HFFc6 (cell line): ENCODE data around the gene TENM4. TPM values are rescaled to one million over a fixed set of nuclear protein-coding genes. Genes with fewer than 3 reads are reported as not detected.

ENCODE experiments used
- DNase-seq: peaks from one replicate; pipeline ENCODE4 v3.0.0-alpha.2; 2018
- H3K27ac Mint-ChIP-seq: 2 replicates; pipeline ENCODE4 v1.8.0; 2020; ENCODE audit warnings: mild to moderate bottlenecking, mixed read lengths
- H3K27me3 Mint-ChIP-seq: 2 replicates; pipeline ENCODE4 v1.8.0; 2021; ENCODE audit warnings: mild to moderate bottlenecking, moderate library complexity, mixed read lengths; ENCODE audit not compliant: insufficient read depth
- H3K36me3 Mint-ChIP-seq: 2 replicates; pipeline ENCODE4 v1.8.0; 2021; ENCODE audit warnings: low read depth, mixed read lengths
- H3K4me1 Mint-ChIP-seq: 2 replicates; pipeline ENCODE4 v1.8.0; 2020; ENCODE audit warnings: low read depth, mixed read lengths
- H3K4me3 Mint-ChIP-seq: 2 replicates; pipeline ENCODE4 v1.8.0; 2020; ENCODE audit warnings: mild to moderate bottlenecking, moderate library complexity, mixed read lengths
- H3K9me3 Mint-ChIP-seq: 2 replicates; pipeline ENCODE4 v1.8.0; 2020; ENCODE audit warnings: mild to moderate bottlenecking, mixed read lengths
- total RNA-seq, 6 experiments: library from RNA; stranded (reverse); fragmentation: NEBNext Ultra II Directional; extraction: Animal tissue kit (Norgen Biotek cat#: 25700); gene quantifications; 2 replicates in 1 of 6; 3 replicates in 5 of 6; pipeline ENCODE4 v1.2.3, GENCODE V29; 2021
- TF ChIP-seq, protein P1 (sequence below): fragments of 200-600 bp; sonication (generic); IDR thresholded peaks from 2 replicates; pipeline ENCODE4 v1.5.0; 2021; ENCODE audit warnings: antibody characterized with exemption, mild to moderate bottlenecking

TENM4 gene
- total RNA-seq, 6 experiments from 2014 or later = 20.9 to 45.5 (median 26.5) TPM

GRCh38 chr11:79201677-79202347 lies 239.0 kb downstream of the TENM4 start:
- Mint-ChIP-seq H3K27me3 (no peaks in the 10 kb centered on the region; the same call in none of the 2 replicates), H3K9me3 (peaks cover 7% of the 10 kb centered on the region; the same call in 1 of the 2 replicates), H3K4me3 (no peak overlapping the region), H3K36me3 (peaks cover 10% of the 10 kb centered on the region), H3K4me1 (peaks cover 30% of the 10 kb centered on the region), H3K27ac (no peak overlapping the region; the same call in 1 of the 2 replicates)
- TF ChIP-seq, protein P1, sequence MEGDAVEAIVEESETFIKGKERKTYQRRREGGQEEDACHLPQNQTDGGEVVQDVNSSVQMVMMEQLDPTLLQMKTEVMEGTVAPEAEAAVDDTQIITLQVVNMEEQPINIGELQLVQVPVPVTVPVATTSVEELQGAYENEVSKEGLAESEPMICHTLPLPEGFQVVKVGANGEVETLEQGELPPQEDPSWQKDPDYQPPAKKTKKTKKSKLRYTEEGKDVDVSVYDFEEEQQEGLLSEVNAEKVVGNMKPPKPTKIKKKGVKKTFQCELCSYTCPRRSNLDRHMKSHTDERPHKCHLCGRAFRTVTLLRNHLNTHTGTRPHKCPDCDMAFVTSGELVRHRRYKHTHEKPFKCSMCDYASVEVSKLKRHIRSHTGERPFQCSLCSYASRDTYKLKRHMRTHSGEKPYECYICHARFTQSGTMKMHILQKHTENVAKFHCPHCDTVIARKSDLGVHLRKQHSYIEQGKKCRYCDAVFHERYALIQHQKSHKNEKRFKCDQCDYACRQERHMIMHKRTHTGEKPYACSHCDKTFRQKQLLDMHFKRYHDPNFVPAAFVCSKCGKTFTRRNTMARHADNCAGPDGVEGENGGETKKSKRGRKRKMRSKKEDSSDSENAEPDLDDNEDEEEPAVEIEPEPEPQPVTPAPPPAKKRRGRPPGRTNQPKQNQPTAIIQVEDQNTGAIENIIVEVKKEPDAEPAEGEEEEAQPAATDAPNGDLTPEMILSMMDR = no peak
- DNase-seq = no peak

DNA sequence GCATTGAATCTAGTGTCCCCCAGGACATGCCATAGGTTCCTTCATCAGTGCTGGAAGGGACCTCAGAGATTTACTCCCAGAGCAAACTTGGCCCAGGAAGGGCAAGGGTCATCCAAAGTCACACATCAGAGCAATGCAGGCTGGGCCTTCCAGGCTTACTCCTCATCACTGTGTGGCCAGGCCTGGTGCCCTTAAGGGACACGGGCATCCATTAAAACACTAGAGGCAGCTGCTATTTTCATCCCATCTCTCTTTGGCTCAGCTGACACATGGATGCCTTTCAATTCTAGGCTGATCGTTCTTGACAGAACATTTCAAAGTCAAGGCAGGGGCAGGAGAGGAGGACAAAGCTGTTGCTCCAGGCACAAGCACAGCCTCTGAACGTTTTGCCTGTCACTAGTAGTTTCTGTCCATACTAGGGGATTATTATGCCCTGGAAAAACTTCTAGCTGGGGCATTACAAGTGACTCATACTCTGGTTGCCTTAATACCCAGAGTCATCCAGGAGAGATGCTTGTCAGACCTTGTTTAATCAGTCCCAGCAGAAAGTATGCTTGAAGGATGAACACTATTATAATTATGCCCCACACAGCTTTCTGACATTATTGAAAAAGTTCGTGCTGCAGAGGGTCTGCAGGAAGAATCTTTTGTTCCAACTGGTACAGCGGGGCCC lies 240.3 kb downstream of the TENM4 start:
- no peak overlapping the region for H3K4me3 Mint-ChIP-seq
- H3K36me3 Mint-ChIP-seq = peaks cover 16% of the 10 kb centered on the region
- H3K27ac Mint-ChIP-seq = no peak overlapping the region
- TF ChIP-seq, protein P1 = no peak
- H3K27me3 Mint-ChIP-seq = no peaks in the 10 kb centered on the region; the same call in none of the 2 replicates
- DNase-seq = peak; percentile 2
- peaks cover 30% of the 10 kb centered on the region for H3K4me1 Mint-ChIP-seq
- H3K9me3 Mint-ChIP-seq = peaks cover 7% of the 10 kb centered on the region; the same call in 1 of the 2 replicates

DNA sequence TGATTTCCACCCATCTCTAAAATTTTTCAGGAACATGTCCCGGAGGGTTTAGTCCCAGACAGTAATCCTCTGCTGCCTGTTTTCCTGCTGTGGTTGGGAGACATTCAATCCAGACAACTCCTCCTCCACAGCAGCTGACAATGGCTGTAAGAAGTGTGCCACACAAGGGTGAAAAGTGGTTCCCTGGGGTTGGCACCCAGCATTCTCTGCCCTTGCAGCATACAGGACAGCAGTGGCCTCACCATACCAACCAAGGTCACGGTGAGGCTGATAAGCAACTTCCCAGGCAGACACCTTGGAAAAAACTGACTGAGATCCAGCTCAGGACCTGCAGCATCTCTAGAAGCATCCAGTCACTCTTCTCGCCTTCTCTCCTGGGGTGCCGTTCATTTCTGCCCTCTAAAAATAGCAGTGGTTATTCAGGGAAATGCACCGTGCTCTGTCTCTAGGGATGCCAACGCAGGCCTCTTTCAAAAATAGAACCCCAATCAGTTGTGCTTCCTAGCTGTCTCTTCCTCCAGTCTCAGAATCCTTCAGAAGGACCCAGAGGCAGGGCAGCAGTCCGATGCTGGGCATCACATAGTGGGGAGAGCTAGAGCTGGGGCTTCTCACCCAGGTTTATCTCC lies 241.0 kb downstream of the TENM4 start:
- H3K4me1 Mint-ChIP-seq = peaks cover 30% of the 10 kb centered on the region
- peaks cover 22% of the 10 kb centered on the region for H3K36me3 Mint-ChIP-seq
- no peak overlapping the region for H3K27ac Mint-ChIP-seq
- no peak overlapping the region for H3K4me3 Mint-ChIP-seq
- no peaks in the 10 kb centered on the region; the same call in none of the 2 replicates for H3K27me3 Mint-ChIP-seq
- DNase-seq = no peak
- H3K9me3 Mint-ChIP-seq = peaks cover 7% of the 10 kb centered on the region; the same call in 1 of the 2 replicates
- TF ChIP-seq, protein P1 = no peak

DNA sequence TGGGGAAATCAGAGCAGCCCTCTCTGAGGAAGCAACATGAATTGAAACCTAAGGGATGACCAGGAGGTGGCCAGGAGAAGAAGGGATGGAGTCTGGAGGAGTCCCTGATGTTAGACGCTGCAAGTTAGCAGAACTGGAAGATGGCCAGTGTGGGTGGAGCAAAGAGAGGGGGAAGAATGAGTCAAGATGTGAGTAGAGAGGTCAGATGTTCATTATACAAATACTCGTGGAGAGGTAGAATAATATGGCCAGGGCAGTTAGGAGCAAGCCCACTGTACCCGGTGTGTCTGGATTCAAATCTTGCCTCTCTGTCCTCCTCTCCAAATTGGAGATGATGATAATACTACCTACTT lies 242.0 kb downstream of the TENM4 start:
- peaks cover 30% of the 10 kb centered on the region for H3K4me1 Mint-ChIP-seq
- H3K36me3 Mint-ChIP-seq = peaks cover 22% of the 10 kb centered on the region
- H3K4me3 Mint-ChIP-seq = no peak overlapping the region
- DNase-seq = peak; percentile 33
- H3K9me3 Mint-ChIP-seq = peaks cover 7% of the 10 kb centered on the region; the same call in 1 of the 2 replicates
- TF ChIP-seq, protein P1 = no peak
- no peak overlapping the region for H3K27ac Mint-ChIP-seq
- H3K27me3 Mint-ChIP-seq = no peaks in the 10 kb centered on the region; the same call in none of the 2 replicates

- H3K36me3 Mint-ChIP-seq = peaks cover 23% of the 10 kb centered on the region
Observed at GRCh38 chr11:79198203-79198897, 242.5 kb downstream of the TENM4 start.

More at GRCh38 chr11:79198203-79198897, 242.5 kb downstream of the TENM4 start:
- H3K9me3 Mint-ChIP-seq = peaks cover 7% of the 10 kb centered on the region; the same call in 1 of the 2 replicates
- DNase-seq = no peak
- TF ChIP-seq, protein P1 = no peak
- no peak overlapping the region for H3K4me3 Mint-ChIP-seq
- no peak overlapping the region for H3K27ac Mint-ChIP-seq
- no peaks in the 10 kb centered on the region; the same call in none of the 2 replicates for H3K27me3 Mint-ChIP-seq
- peaks cover 30% of the 10 kb centered on the region for H3K4me1 Mint-ChIP-seq
